Measurements from ENCODE around the gene AARS1.
"Not testable (repeated sequence)": the region's sequence is repeated elsewhere in the genome, so short reads cannot be mapped to it uniquely, and the experiment has no call there.

AARS1 gene

GRCh38 chr16:70289229-70290094, at the start of gene AARS1:
Gene AARS1, minus strand, starts transcription at chr16:70289506. Its CDS starts 6,743 bp downstream, at chr16:70282763.
- peak; percentile 97 for DNase-seq

GRCh38 chr16:70337814-70338213, 48.5 kb upstream of the AARS1 start:
- no peak for DNase-seq

GRCh38 chr16:70332728-70333127, 43.4 kb upstream of the AARS1 start:
- not testable (repeated sequence) for DNase-seq

GRCh38 chr16:70331588-70332358, 42.5 kb upstream of the AARS1 start:
- no peak for DNase-seq

GRCh38 chr16:70331091-70331490, 41.8 kb upstream of the AARS1 start:
- no peak for DNase-seq

GRCh38 chr16:70324998-70325747, 35.9 kb upstream of the AARS1 start:
- DNase-seq = no peak

GRCh38 chr16:70320121-70320520, 30.8 kb upstream of the AARS1 start:
- no peak for DNase-seq

- DNase-seq = not testable (repeated sequence)
These were observed 18.4 kb upstream of the AARS1 start for GRCh38 chr16:70307726-70308125.

- DNase-seq = no peak
These were observed 17.6 kb upstream of the AARS1 start for GRCh38 chr16:70306880-70307279.

- no peak for DNase-seq
These were observed 15.7 kb upstream of the AARS1 start for GRCh38 chr16:70304892-70305448.

GRCh38 chr16:70302745-70303144, 13.4 kb upstream of the AARS1 start:
- DNase-seq = no peak

- no peak for DNase-seq
These were observed 11.8 kb upstream of the AARS1 start for GRCh38 chr16:70301121-70301520.

- DNase-seq = peak; percentile 68
These were observed 10.0 kb upstream of the AARS1 start, which contains the start of gene DDX19B for GRCh38 chr16:70298988-70299938. Gene DDX19B, plus strand, starts transcription at chr16:70299186. Its CDS starts 112 bp downstream, at chr16:70299298.

GRCh38 chr16:70295634-70296033, 6.3 kb upstream of the AARS1 start:
- no peak for DNase-seq

- no peak for DNase-seq
These were observed 5.2 kb upstream of the AARS1 start for GRCh38 chr16:70294385-70295025.

- DNase-seq = not testable (repeated sequence)
These were observed 2.8 kb upstream of the AARS1 start for GRCh38 chr16:70292148-70292547.

GRCh38 chr16:70290949-70291519, 1.7 kb upstream of the AARS1 start:
- DNase-seq = no peak

- not testable (repeated sequence) for DNase-seq
These were observed 1.9 kb downstream of the AARS1 start for GRCh38 chr16:70287304-70287971.

- no peak for DNase-seq
These were observed 12.9 kb downstream of the AARS1 start for GRCh38 chr16:70276392-70276791.

- DNase-seq = no peak
These were observed 17.6 kb downstream of the AARS1 start for GRCh38 chr16:70271696-70272095.
